Activated CD4-positive, alpha-beta T cell treated with anti-CD3 and anti-CD28 coated beads, Interleukin-2, Interleukin-6, amounts not matched to agents 100 ng/mL and 50 ng/mL, durations not matched to agents 16 hours and 8 hours (primary cell): Measurements from ENCODE around the gene IPO13.

Experiments used
- DNase-seq: peaks from one replicate; pipeline ENCODE4 v3.0.0-alpha.2; 2020

The IPO13 gene

GRCh38 chr1:43946236-43947060 is at the start of gene IPO13:
TSS of gene IPO13 (plus strand) at chr1:43946950. CDS start at chr1:43947601, 651 bp downstream.
- DNase-seq: peak; percentile 98

- no peak for DNase-seq
Measured at GRCh38 chr1:43898981-43899380, 47.8 kb upstream of the IPO13 start.

DNA sequence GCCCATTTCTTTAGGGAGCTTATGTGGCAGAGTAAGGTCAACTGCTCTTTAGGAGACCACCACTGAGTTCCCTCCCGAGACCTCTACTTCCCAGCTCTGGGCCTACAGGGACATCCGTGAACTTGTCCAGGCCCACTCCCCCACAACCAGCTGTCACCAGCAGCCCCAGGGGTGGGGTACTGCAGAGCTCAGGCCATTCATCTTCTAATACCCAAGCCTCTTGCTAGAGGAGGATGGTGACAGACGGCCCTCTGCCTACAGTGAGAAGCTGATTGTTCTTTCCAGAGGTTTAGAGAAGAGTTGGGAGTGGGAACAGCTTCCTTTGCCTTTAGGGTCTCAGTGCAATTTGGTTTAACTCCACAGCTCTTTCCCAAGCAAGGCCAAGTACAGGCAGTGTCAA is 46.4 kb upstream of the IPO13 start:
- DNase-seq: no peak

DNA sequence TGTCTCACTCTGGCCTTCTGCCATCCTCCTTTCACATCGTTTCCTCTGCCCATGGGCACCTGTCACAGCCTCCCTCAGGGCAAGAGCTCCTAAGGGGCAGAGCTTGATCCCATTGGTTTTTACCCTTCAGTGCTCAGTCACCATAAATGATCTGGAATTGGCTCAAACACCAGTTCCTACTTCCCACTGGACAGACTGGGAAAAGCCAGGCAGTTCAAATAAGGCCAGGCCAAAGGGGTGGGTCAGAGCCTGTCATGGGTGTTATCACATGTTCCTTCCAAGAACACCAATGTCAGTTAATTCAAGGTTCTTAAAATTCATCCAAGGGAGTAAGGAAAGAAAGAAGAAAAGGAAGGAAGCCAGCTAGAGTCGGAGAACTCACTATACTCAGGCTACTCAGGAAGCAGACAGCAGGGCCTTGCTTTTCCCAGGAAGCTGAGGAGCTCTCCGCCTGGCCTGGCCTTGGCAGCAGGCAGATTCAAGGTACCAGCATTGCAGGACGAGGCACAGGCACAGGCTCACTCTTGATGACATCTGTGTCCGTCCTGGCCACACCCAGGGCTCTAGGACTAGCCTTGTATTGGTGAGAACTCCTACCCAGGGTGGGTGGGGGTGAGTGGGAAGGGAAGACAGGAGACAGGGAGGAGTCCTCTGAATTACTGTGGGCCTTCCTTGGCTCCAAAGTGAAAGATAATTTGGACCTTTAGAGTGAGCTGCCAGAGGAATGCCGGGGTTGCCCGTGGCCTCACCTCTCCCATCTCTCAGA is 45.4 kb upstream of the IPO13 start:
- DNase-seq: no peak

GRCh38 chr1:43902058-43902831 is 44.5 kb upstream of the IPO13 start:
- no peak for DNase-seq

GRCh38 chr1:43904660-43905551 is 41.8 kb upstream of the IPO13 start:
- no peak for DNase-seq

DNA sequence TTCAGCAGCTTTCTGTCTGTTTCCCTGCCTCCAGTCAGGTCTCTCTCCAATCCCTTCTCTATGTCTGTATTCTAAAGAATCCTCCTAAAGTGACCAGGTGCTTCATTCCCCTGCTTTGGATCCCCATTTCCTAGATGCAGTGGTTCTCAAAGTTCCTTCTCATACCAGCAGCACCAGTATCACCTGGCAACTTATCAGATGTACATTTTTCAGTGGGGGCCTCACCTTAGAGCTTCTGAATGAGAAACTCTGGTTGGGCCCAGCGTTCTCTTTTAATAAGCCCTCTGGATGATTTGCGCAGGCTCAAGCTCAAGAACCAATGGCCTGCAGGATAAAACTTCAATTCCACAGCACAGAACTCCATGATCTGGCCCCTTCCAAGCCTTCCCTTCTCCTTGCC is 38.5 kb upstream of the IPO13 start:
- DNase-seq: no peak

DNA sequence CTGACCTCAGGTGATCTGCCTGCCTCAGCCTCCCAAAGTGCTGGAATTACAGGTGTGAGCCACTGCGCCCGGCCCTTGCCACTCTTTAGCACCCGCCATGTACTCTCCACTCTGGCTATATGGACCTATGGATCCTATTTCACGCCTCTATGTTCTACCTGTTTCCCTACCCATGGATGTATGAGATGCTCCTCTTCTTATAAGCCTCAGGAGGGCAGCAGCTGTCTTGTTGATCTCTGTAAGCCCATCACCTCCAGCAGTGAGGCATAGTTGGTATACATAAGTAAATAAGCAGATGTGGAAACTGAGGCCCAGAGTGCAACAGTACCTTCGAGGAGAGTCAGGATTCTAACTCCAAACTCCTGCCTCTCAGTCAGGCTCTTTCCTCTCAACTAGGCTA is 37.9 kb upstream of the IPO13 start:
- DNase-seq: no peak

- DNase-seq: no peak
Measured at GRCh38 chr1:43910343-43910742, 36.4 kb upstream of the IPO13 start.

- no peak for DNase-seq
Measured at GRCh38 chr1:43912607-43913006, 34.1 kb upstream of the IPO13 start.

- no peak for DNase-seq
Measured at GRCh38 chr1:43913051-43913501, 33.7 kb upstream of the IPO13 start.

DNA sequence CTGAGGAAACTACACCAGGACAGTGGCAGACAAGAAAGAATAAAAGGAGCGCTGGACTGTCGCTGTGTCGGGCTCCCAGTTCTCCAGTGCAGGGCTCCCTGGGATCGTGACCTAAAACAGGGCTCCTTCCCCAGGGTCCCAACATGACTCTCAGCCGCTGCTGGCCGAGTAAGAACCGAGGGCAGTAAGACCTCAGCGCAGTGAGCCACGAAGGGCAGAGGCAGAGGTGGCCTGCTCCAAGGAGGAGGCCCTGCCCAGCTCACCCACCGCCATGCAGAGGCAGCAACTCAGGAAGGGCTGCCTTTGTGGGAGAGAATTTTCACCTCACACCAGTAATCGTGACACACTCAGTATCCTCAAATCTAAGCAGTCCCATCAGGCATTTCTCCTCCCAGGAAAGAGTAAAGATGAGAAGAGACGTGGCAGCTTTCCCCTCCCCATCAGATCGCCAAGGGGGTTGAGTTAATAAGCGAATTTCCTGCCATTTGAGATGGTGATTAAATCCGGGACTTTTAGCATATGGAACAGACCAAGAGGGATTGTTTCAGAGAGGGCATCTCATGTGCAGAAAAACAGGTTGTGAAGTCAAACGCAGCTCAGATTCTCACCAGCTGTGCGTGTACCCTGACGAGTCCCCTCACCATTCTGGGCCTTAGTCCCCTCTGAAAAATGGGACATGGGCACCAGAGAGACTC is 32.9 kb upstream of the IPO13 start:
- DNase-seq: no peak

DNA sequence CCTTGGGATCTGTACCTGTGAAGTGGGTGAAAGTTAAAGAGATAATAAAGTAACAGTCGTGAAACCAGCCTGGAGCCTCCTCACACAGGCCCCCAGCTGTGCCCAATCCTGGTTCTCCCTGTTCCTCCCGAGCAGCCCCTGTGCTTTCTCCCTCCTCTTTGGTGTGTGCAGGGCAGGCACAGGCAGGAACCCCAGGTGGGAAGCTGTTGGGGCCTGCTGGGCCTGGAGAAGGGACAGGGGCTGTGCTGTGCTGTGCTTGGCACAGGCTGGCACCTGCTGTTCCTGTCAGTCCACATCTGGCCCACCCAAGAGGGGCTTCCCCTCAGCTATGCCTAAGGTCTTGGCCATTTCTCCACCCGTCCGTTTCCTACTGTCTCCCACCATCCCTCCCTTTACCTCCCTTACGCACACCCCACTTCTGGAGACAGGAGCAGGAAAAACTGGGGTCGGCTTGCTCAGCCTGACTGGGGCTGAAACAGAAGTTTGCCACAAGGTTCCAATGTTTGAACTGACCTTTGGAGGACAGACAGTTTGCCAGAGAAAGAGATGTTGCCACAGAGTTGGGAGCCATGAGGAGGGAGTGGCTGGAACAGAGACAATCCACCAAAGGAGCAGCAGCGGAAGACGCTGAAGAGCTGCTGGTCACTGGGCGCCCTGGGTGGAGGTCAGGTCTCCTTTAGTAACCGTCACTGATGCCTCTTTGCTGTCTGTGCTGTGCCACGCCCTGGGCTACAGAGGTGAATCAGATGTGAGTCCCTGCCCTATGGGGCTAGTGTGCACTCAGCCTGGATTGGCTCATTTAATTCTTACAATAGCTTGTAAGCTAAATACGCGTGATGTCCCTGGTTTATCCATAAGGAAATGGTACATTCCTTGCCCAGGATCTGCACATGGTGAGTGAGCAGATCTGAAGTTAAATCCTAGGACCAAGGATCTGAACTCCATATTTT is 31.9 kb upstream of the IPO13 start:
- DNase-seq: no peak

- DNase-seq: no peak
Measured at GRCh38 chr1:43919906-43920305, 26.8 kb upstream of the IPO13 start.

DNA sequence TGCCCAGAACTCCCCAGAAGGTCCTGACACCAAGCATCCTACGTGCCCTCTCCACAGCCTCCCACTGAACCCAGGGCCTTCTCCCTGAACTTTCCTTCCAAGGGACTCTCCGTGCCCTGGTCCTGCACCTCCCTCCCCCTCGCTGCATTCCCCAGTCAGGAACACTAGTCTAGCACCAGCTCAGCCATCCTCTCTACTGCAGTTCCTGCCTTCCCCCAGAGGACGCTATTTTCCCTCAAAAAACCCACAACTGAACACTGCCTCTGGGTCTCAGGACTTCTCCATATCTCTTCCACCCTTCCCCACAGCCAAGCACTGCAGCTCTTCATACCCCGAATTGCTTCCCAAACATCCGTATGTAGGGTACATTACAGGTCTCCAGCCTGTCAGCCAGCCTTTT is 25.7 kb upstream of the IPO13 start:
- no peak for DNase-seq

DNA sequence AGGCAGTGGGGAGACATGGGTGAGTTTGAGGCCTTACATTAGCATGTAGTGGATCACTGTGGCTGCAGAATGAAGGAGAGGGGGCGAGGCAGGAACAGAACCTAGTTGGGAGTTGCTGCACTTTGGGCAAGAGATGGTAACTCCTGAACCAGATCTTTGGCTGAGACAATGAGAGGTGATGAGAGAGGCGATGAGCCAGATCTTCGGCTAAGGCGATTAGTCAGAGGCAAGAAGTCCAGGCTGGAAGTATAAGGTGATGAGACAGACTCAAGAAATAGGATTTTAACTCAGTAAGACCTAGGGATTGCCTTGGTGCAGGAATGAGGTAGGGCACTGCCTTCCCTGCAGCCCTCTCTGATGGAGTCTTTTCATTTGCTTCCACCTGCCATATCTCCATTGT is 22.2 kb upstream of the IPO13 start:
- DNase-seq: no peak

GRCh38 chr1:43925846-43926245 is 20.9 kb upstream of the IPO13 start:
- no peak for DNase-seq

- DNase-seq: peak; percentile 34
Measured at GRCh38 chr1:43930168-43930948, 16.4 kb upstream of the IPO13 start.

DNA sequence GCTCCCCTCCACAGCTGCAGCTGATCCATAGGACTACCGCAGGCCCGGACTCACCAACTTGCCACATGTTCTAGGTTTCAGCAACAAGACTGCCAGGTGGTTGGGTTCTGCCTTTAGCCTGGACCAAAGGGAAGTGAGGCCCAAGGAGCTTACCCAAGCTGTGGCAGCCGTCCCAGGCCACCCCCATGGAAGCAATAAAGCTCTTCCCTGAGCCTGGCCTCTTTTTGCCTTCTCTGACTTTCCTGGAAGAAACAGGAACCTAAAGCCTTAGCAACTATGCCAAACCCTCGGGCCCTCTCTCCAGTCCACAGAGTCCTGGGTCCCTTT is 15.8 kb upstream of the IPO13 start:
- no peak for DNase-seq
